Uterus (tissue), 2 donors: ENCODE results near the gene SMC3.

Source experiments
- POLR2A ChIP-seq, 2 donors: fragments of 450-650 bp; IDR thresholded peaks; one replicate each; pipeline ENCODE4 v1.6.1; 2016; ENCODE audit warnings: antibody characterized with exemption in 2 of 2, mild to moderate bottlenecking in 1 of 2, moderate library complexity in 1 of 2
- TF ChIP-seq, protein P1 (sequence below), 4 experiments: fragments of 200-600 bp in 2 of 4; fragments of 450-650 bp in 2 of 4; sonication (generic) in 2 of 4; IDR thresholded peaks; one replicate each; pipeline ENCODE4 v1.5.1; 2016 to 2019; ENCODE audit warnings: antibody characterized with exemption in 4 of 4, mild to moderate bottlenecking in 2 of 4, moderate library complexity in 1 of 4

GRCh38 chr10:110644598-110645462 lies 77.3 kb downstream of the SMC3 start:
- TF ChIP-seq, protein P1, sequence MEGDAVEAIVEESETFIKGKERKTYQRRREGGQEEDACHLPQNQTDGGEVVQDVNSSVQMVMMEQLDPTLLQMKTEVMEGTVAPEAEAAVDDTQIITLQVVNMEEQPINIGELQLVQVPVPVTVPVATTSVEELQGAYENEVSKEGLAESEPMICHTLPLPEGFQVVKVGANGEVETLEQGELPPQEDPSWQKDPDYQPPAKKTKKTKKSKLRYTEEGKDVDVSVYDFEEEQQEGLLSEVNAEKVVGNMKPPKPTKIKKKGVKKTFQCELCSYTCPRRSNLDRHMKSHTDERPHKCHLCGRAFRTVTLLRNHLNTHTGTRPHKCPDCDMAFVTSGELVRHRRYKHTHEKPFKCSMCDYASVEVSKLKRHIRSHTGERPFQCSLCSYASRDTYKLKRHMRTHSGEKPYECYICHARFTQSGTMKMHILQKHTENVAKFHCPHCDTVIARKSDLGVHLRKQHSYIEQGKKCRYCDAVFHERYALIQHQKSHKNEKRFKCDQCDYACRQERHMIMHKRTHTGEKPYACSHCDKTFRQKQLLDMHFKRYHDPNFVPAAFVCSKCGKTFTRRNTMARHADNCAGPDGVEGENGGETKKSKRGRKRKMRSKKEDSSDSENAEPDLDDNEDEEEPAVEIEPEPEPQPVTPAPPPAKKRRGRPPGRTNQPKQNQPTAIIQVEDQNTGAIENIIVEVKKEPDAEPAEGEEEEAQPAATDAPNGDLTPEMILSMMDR (IDR thresholded peaks at IDR 0.05) = no peak
- TF ChIP-seq POLR2A (IDR thresholded peaks at IDR 0.05) = no peak
